Measurements from ENCODE around the gene NEUROG3.

DNA sequence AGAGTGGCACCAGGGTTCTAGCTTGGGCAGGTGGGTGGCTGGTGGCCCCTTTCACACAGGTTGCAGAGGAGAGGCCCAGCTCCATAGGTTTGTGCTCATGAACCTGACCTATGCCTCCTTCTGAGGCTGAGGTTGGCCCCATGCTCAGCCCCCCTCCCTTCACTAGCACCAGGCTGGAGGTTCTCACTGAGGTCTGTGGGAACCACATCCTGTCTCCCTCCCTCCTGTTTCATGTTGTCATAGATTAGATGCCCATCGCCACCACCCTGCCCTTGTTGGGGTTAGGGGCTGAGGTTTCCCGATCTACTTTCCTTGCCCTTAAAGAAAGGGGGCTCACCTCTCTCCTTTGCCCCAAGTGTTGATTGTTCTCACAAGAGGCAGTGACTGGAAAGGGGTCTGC lies 14.7 kb downstream of the NEUROG3 start:
- TF ChIP-seq, protein P1, sequence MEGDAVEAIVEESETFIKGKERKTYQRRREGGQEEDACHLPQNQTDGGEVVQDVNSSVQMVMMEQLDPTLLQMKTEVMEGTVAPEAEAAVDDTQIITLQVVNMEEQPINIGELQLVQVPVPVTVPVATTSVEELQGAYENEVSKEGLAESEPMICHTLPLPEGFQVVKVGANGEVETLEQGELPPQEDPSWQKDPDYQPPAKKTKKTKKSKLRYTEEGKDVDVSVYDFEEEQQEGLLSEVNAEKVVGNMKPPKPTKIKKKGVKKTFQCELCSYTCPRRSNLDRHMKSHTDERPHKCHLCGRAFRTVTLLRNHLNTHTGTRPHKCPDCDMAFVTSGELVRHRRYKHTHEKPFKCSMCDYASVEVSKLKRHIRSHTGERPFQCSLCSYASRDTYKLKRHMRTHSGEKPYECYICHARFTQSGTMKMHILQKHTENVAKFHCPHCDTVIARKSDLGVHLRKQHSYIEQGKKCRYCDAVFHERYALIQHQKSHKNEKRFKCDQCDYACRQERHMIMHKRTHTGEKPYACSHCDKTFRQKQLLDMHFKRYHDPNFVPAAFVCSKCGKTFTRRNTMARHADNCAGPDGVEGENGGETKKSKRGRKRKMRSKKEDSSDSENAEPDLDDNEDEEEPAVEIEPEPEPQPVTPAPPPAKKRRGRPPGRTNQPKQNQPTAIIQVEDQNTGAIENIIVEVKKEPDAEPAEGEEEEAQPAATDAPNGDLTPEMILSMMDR (IDR thresholded peaks at IDR 0.05), result no peak
- TF ChIP-seq POLR2A (IDR thresholded peaks at IDR 0.05), result no peak

All from adrenal gland (tissue), 5 donors.